ENCODE measurements around the gene ATG101.

GRCh38 chr12:52036587-52037171 lies 33.1 kb upstream of the ATG101 start:
- TF ChIP-seq CTCF (conservative IDR thresholded peaks at IDR 0.05; ENCODE audit: low read length) (no peak), EZH2phosphoT487 (IDR thresholded peaks at IDR 0.05; ENCODE audit: borderline replicate concordance) (no peak)

Data from Loucy (cell line).